Muscle of leg (tissue), 11 donors: ENCODE data around the gene TGFBR3. TPM values are rescaled to one million over a fixed set of nuclear protein-coding genes. Genes with fewer than 3 reads are reported as not detected.

Experiments used
- DNase-seq: peaks from one replicate; pipeline ENCODE4 v3.0.0; 2013
- H3K27ac ChIP-seq: one replicate; pipeline ENCODE4 v1.5.1; 2013; ENCODE audit warnings: mild to moderate bottlenecking, low read length, control low read depth
- H3K27me3 ChIP-seq: one replicate; pipeline ENCODE4 v1.6.1; 2013; ENCODE audit warnings: low read length; ENCODE audit not compliant: control insufficient read depth, insufficient read depth
- H3K36me3 ChIP-seq: one replicate; pipeline ENCODE4 v1.6.1; 2013; ENCODE audit warnings: low read length; ENCODE audit not compliant: control insufficient read depth, insufficient read depth
- H3K4me1 ChIP-seq: one replicate; pipeline ENCODE4 v1.6.1; 2013; ENCODE audit warnings: low read length; ENCODE audit not compliant: control insufficient read depth, insufficient read depth
- H3K4me3 ChIP-seq: one replicate; pipeline ENCODE4 v1.5.1; 2013; ENCODE audit warnings: low read length, control low read depth
- H3K9me3 ChIP-seq: replicated peaks from 2 replicates; pipeline ENCODE4 v1.6.1; 2013; ENCODE audit warnings: low read depth, low read length; ENCODE audit not compliant: control insufficient read depth
- WGBS: methylation state at CpG from one replicate; pipeline ENCODE4 v1.1.5; 2013; ENCODE audit warnings: missing lambda C conversion rate; ENCODE audit not compliant: insufficient coverage; 5-methylcytosine and 5-hydroxymethylcytosine counted together
- polyA plus RNA-seq, 8 donors: library from polyadenylated mRNA; unstranded; fragments of 120-200 nt; gene quantifications; one replicate each; pipeline versions ENCODE4 v1.2.1 to v1.2.3, GENCODE V29; 2013; ENCODE audit warnings: inconsistent platforms in 1 of 8, low replicate concordance in 1 of 8; ENCODE audit not compliant: insufficient read length in 8 of 8, insufficient read depth in 1 of 8
- total RNA-seq: library from RNA; stranded (reverse); fragments of 120-200 nt; gene quantifications from one replicate; pipeline ENCODE4 v1.2.4, GENCODE V29; 2013

TGFBR3 gene
- total and polyA plus RNA-seq, 9 donors = 20.5 to 45.4 (median 25.3) TPM

DNA sequence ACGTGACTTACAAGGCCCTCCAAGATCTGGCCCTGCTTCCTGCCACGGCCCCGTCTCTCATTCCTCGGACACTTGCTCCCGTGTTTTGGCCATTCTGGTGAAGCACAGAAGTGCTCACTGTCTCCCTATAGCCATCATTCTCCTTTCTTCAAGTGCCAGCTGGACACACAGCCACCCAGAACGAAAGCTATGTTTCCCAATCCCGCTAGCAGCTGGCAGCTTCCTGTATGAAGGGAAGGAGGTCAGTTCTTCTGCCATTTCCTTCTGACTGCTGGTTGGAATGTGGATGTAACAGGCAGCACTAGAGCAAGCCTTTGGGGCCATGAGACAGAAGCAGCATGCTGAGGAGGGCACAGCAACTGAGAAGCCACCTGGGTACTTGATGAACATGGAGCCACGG lies 82.8 kb downstream of the TGFBR3 start:
- peak; percentile 80 for DNase-seq
- peak overlapping the region; percentile 36 for H3K27ac ChIP-seq

DNA sequence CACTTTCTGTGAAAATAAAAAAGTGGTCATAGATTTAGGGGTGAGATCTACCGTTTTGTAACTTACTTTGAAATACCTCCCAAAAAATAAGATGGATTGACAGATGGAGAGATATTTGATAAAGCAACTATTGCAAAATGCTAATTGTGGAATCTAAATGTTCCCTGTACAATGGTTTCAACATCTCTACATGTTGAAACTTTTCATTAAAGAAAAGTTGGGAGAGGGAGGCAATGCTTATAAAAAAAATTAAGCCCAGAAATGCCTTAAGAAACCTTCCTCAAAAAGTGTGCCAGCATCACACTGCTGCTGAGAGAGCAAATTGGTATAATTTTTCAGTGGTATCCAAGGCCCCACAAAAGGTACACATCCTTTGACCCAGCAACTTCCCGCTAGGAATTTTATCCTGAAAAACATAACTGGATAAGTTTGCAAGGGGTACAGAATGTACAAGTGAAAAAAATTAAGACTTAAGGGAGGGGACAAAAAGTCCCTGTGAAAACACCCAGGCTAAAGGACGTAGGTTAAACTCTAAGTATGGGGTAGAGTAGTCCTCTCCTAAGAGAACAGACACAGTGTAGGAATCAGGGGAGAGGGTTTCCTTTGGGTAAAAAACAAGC lies 84.3 kb downstream of the TGFBR3 start:
- no peak overlapping the region for H3K4me3 ChIP-seq
- no CpG with 5 or more reads among the region's 3 CpGs for WGBS
- peaks cover 59% of the 10 kb centered on the region for H3K4me1 ChIP-seq
- no peak for DNase-seq
- no peaks in the 10 kb centered on the region for H3K27me3 ChIP-seq
- no peaks in the 10 kb centered on the region for H3K9me3 ChIP-seq
- no peak overlapping the region for H3K27ac ChIP-seq
- H3K36me3 ChIP-seq = peaks cover 6% of the 10 kb centered on the region

More for the DNA sequence above, 82.8 kb downstream of the TGFBR3 start:
- Histone ChIP-seq H3K4me1 (peaks cover 60% of the 10 kb centered on the region), H3K9me3 (no peaks in the 10 kb centered on the region), H3K36me3 (no peaks in the 10 kb centered on the region), H3K4me3 (no peak overlapping the region), H3K27me3 (no peaks in the 10 kb centered on the region)
- WGBS = 60% methylated on average over 4 of the region's 8 CpGs

DNA sequence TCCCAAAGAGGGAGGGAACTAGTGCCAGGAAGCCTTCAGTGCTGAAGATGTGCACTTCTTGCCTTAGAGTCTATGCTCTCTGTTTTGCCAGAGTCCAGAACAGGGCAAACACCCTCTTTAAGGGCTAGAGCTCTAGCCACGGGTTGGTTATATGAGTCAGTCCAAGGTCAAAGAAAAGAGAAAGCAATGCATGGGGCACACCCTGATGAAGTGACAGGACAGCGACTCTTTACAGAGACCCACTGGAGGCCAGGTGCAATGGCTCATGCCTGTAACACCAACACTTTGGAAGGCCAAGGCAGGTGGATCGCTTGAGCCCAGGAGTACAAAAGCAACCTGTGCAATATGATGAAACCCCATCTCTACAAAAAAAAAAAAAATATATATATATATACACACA lies 86.1 kb downstream of the TGFBR3 start:
- WGBS = 88% methylated on average over 2 of the region's 3 CpGs
- peaks cover 12% of the 10 kb centered on the region for H3K36me3 ChIP-seq
- H3K4me1 ChIP-seq = peaks cover 53% of the 10 kb centered on the region
- no peak for DNase-seq
- H3K27me3 ChIP-seq = no peaks in the 10 kb centered on the region
- H3K4me3 ChIP-seq = no peak overlapping the region
- no peaks in the 10 kb centered on the region for H3K9me3 ChIP-seq
- no peak overlapping the region for H3K27ac ChIP-seq

DNA sequence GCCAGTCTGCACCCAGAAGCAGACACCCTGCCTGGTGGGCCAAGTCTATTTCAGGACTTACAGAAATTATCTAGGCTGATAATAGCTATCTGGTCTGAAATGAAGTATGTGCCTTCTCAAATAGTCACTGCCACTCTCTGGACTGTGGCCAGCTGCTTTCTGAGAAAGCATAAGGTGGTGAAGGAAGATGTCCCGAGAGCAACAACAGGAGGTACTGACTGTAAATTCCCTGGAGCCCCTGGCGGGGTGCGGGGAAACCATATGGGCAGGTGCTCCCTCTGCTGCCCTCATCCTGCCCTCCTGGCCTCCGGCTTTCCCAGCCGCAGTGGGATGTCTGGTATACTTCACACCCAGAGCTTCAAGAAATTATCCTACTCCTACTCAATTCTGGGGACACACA lies 86.8 kb downstream of the TGFBR3 start:
- Histone ChIP-seq H3K4me3 (no peak overlapping the region), H3K4me1 (peaks cover 46% of the 10 kb centered on the region), H3K9me3 (no peaks in the 10 kb centered on the region), H3K27ac (peak overlapping the region; percentile 51), H3K36me3 (peaks cover 12% of the 10 kb centered on the region), H3K27me3 (no peaks in the 10 kb centered on the region)
- DNase-seq = no peak
- 100% methylated on average over 2 of the region's 5 CpGs for WGBS

DNA sequence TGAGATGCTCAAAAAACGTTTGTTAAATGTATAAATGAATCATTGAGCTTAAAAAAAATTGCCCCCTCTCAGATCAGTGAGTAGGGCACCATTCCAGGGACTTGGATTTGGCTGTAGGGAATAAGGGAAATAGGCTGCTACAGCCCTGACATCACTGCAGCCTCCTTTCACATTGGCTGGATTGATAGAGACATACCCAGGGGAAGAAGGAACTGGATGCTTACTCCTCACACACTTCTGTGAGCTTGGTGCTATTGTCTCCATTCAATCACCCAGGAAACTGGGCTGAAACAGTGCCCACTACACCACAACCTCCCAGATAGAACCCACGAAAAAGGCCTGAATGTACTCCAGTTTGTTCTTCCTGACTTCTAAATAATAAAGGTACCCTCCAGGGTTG lies 87.2 kb downstream of the TGFBR3 start:
- no peaks in the 10 kb centered on the region for H3K27me3 ChIP-seq
- no peaks in the 10 kb centered on the region for H3K9me3 ChIP-seq
- WGBS = no CpG with 5 or more reads among the region's 2 CpGs
- peak; percentile 66 for DNase-seq
- H3K36me3 ChIP-seq = peaks cover 12% of the 10 kb centered on the region
- H3K27ac ChIP-seq = peak overlapping the region; percentile 51
- peaks cover 42% of the 10 kb centered on the region for H3K4me1 ChIP-seq
- no peak overlapping the region for H3K4me3 ChIP-seq

DNA sequence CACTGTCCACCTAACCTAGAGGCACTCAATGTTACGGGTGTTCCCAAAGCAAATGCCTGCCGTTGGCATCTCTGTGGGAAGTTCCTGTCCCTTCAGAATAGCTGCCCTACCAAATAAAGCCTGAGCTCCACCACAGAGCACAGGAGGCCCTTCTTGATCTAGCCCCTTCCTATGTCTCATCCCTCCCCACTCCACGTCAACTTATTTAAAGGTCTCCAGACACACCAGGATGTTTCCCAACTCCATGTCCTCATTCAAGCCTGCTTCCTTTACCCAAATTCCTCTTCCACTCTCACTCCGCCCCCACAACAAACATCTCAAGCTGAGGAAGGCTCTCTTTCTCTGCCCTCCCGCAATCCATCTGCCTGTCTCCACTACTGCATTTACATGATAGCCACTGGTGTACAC lies 87.7 kb downstream of the TGFBR3 start:
- 85% methylated on average over 4 of the region's 5 CpGs for WGBS
- Histone ChIP-seq H3K27ac (peak overlapping the region; percentile 51), H3K27me3 (no peaks in the 10 kb centered on the region), H3K4me3 (no peak overlapping the region), H3K9me3 (no peaks in the 10 kb centered on the region), H3K36me3 (peaks cover 12% of the 10 kb centered on the region), H3K4me1 (peaks cover 38% of the 10 kb centered on the region)
- no peak for DNase-seq

DNA sequence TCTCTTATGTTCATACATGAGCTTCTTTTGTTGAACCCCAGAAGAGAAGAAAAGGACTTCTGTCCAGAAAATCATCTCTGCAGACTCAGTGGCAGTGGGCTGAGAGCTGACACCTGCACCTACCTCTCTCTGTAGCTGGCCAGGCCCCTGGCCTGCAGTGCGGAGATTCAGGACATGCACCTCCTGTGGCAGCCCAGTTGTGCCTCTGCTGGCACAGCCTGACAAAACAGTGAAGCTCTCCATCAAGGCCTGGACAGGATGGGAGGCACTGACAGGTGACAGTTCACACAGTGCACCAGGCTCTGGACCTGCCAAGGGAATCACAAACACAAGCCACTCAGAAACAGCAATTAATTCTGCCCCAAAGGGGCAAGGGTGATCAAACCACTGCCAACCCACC lies 88.8 kb downstream of the TGFBR3 start:
- H3K27me3 ChIP-seq = no peaks in the 10 kb centered on the region
- peaks cover 12% of the 10 kb centered on the region for H3K36me3 ChIP-seq
- no peak for DNase-seq
- H3K9me3 ChIP-seq = no peaks in the 10 kb centered on the region
- no peak overlapping the region for H3K27ac ChIP-seq
- H3K4me3 ChIP-seq = no peak overlapping the region
- H3K4me1 ChIP-seq = peaks cover 38% of the 10 kb centered on the region
- WGBS = 90% methylated on average over 1 of the region's 1 CpG

DNA sequence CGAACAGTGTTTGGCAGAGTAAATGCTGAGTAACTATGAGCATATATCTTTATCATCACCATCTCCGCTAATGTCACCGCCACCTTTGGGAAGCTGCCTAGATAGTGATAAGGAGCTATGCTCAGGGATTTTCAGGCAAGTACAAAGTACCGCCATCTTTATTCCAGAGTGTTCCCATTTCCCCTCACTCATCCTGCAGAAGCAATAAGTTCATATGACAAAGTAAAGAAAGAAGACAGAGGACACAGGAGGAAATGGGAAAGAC lies 89.6 kb downstream of the TGFBR3 start:
- WGBS = no CpG with 5 or more reads among the region's 4 CpGs

DNA sequence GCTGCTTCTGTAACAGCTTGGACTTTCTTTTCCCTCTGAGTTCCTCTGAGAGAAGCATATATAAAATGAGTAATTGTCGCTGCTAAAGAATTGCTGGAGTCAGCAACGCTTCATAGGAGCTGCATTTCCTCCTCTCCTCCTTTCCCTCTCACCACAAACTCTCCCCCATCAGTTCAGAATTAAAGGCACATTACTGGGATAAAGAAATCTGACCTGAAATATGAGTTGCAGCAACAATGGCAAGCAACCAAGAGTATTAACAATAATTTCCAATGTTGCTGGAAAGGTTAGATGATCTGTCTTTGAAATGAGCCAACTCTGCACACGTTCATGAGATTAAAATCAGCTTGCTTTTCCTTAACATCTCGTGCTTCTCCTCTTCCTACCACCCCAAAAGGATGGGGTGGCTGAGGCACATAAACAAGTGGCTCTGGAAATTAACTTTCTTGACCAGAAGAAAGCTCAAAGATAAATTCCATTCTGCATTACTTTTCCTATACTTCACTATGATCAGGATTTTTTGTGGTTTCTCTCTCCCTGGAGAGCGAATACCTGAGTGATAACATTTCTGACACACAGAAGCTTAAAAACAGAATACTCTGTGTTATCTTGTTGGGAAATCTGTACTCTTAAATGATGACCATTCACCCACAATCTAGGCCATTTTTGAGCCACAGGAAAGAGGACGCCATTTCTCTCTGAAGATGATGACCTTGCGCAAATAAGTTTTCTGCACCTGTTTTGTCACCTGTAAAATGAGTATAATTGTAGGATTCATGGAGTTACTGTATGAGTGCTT lies 90.2 kb downstream of the TGFBR3 start:
- no peak overlapping the region for H3K4me3 ChIP-seq
- peak; percentile 96 for DNase-seq
- H3K36me3 ChIP-seq = peaks cover 12% of the 10 kb centered on the region
- no peaks in the 10 kb centered on the region for H3K9me3 ChIP-seq
- peak overlapping the region; percentile 84 for H3K27ac ChIP-seq
- 20% methylated on average over 1 of the region's 7 CpGs for WGBS
- no peaks in the 10 kb centered on the region for H3K27me3 ChIP-seq
- H3K4me1 ChIP-seq = peaks cover 50% of the 10 kb centered on the region

More for the DNA sequence above, 89.6 kb downstream of the TGFBR3 start:
- H3K4me3 ChIP-seq = no peak overlapping the region
- H3K4me1 ChIP-seq = peaks cover 47% of the 10 kb centered on the region
- H3K27ac ChIP-seq = peak overlapping the region; percentile 84
- H3K27me3 ChIP-seq = no peaks in the 10 kb centered on the region
- peaks cover 12% of the 10 kb centered on the region for H3K36me3 ChIP-seq
- H3K9me3 ChIP-seq = no peaks in the 10 kb centered on the region
- DNase-seq = no peak

DNA sequence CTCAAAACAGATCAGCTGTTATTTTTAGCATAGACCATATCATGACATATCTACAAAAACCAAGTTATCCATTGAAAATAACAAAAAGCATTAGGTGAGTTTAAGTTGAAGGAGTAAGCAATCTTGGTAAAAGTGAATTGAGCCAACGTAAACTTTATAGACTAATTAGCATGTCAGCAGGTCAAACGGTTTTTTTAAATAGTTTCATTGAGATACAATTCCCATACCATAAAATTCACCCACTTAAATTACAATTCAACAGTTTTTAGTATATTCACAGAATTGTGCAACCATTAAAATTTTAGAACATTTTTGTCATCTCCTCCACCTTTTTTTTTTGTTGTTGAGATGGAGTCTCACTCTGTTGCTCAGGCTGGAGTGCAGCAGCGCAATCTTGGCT lies 92.1 kb downstream of the TGFBR3 start:
- no peak overlapping the region for H3K4me3 ChIP-seq
- H3K27me3 ChIP-seq = no peaks in the 10 kb centered on the region
- peaks cover 43% of the 10 kb centered on the region for H3K4me1 ChIP-seq
- DNase-seq = no peak
- no peaks in the 10 kb centered on the region for H3K9me3 ChIP-seq
- peaks cover 12% of the 10 kb centered on the region for H3K36me3 ChIP-seq
- WGBS = no CpG with 5 or more reads among the region's 3 CpGs
- H3K27ac ChIP-seq = no peak overlapping the region
